Measurements from ENCODE around the gene WWC2.
A peak's percentile ranks its signal among the peaks of the same experiment; 100 is the strongest.

WWC2 gene

DNA sequence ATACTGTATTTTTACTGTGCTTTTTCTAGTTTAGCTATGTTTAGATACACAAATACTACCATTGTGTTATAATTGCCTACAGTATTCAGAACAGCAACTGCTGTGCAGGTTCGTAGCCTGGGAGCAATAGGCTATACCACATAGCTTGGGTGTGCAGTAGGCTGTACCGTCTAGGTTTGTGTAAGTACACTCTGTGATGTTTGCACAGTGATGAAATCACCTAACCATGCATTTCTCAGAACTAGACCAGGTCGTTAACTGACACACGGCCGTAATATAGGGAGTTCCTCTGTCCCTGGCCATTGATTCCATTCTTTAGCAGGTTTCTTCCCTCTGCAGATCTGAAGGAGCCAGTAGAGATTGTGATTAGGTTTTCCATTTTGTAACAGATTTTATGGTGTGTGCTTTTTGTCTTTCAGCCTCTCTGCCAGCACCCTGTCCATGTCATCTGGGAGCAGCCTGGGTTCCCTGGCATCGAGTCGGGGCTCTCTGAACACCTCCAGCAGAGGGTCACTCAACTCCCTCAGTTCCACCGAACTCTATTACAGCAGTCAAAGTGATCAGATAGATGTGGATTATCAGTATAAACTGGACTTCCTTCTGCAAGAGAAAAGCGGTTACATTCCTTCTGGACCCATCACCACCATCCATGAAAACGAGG is 161.6 kb downstream of the WWC2 start:
- H3K4me3 ChIP-seq (replicated peaks; ENCODE audit: low read depth, low read length) = no peak overlapping the region
- TF ChIP-seq, protein P1, sequence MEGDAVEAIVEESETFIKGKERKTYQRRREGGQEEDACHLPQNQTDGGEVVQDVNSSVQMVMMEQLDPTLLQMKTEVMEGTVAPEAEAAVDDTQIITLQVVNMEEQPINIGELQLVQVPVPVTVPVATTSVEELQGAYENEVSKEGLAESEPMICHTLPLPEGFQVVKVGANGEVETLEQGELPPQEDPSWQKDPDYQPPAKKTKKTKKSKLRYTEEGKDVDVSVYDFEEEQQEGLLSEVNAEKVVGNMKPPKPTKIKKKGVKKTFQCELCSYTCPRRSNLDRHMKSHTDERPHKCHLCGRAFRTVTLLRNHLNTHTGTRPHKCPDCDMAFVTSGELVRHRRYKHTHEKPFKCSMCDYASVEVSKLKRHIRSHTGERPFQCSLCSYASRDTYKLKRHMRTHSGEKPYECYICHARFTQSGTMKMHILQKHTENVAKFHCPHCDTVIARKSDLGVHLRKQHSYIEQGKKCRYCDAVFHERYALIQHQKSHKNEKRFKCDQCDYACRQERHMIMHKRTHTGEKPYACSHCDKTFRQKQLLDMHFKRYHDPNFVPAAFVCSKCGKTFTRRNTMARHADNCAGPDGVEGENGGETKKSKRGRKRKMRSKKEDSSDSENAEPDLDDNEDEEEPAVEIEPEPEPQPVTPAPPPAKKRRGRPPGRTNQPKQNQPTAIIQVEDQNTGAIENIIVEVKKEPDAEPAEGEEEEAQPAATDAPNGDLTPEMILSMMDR (IDR thresholded peaks at IDR 0.05; ENCODE audit: low read depth, low read length, missing control alignments) = no peak
- DNase-seq (ENCODE audit: extremely low read depth, low read depth) = no peak

DNA sequence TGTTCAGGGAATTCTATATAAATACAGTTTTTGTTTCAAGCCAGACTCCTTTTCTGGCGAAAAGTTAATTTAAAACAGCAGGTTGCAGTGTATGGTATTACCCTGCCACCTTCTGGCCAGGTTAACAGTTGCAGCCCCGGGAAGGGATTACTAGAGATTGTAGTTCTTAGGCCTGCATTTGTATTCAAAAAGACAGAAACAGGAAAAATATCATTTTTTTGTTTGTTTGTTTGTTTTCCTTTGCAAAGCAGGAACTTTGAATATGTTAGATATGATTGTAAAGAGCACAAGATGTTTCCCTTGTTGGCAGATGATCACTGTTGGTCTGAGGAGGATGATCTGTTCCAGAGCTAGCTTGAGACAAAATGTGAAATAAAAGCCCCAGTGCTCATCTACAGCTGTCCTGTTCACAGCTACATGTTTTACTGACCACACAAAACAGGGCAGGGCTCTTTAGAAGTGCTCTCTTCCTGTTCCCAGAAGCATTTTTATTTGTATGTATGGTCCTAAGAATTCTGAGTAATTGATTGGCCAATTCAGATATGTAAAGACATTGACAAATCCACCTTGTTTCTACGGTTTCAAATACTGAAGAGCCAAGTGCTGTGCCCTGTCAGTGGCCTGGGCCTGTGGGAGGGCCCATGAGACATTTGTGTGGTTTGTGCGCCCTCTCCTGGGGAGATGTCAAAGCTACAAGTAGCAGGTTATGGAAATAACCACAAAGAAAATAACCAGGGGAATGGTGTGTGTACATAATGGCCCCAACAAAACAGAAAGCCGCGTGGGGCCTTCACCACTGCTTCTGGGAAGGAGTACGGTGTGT is 163.1 kb downstream of the WWC2 start:
- TF ChIP-seq, protein P1 (IDR thresholded peaks at IDR 0.05; ENCODE audit: low read depth, low read length, missing control alignments) = peak; percentile 82
- no peak overlapping the region for H3K4me3 ChIP-seq (replicated peaks; ENCODE audit: low read depth, low read length)
- DNase-seq (ENCODE audit: extremely low read depth, low read depth) = peak; percentile 63

DNA sequence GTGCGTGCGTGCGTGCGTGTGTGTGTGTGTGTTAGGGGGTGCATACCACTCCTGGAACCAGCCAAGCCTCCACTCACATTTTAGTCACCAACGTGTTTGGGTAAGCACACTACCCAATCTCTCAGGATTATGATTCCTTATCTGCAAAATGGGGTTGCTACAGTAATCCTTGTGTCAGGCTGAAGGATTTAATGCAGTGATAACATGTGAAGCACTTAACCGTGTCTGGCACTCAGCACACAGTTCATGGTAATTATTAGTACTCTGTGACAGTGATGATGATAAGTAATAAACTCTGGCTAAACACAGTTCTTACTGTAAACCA is 163.7 kb downstream of the WWC2 start:
- H3K4me3 ChIP-seq (replicated peaks; ENCODE audit: low read depth, low read length) = no peak overlapping the region
- DNase-seq (ENCODE audit: extremely low read depth, low read depth) = no peak
- TF ChIP-seq, protein P1 (IDR thresholded peaks at IDR 0.05; ENCODE audit: low read depth, low read length, missing control alignments) = no peak

DNA sequence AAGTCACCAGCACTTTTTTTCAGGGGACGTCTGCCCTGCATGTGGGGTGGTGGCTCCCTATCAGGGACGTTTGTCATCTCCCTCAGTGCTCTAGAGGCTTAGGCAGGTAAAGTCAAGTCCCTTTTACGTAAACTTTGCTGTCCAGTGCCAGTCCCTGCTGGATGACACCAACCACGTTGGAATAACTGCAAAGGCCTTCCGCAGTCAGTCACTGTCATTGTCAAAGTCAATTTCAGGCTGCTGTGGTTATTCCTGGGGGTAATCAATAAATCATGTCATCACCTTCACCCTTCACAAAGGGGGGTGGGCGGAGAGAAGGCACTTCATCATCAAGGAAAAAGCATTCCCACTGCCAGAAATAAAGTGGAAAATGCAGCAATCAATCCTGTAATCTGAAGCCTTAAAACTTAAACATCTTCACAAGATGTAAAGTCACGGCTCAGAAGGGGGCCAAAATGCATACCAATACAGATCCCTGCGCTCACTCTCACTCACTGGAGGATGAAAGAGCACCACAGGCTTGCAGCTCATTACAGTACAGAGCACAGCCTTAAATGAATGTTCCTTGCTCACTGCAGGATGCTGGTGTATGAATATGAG is 164.8 kb downstream of the WWC2 start:
- H3K4me3 ChIP-seq (replicated peaks; ENCODE audit: low read depth, low read length) = no peak overlapping the region
- DNase-seq (ENCODE audit: extremely low read depth, low read depth) = no peak
- TF ChIP-seq, protein P1 (IDR thresholded peaks at IDR 0.05; ENCODE audit: low read depth, low read length, missing control alignments) = no peak

DNA sequence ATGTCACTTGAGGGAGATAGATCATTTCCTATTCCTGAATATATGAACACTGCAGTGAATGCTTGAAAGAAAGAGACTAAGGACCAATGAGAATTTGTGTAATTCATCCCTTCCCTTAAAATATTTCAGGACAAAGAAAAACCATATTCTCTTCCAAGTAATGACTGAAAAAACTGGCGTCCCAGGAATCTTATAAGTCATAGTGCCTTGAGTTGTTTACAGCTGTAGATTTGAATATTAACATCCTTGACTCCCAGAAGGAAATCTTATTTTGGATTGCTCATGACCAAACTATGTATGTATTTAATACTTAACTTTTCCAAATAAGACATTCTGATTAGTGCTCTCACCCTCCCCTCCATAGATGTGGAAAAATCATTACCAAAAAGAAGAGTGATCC is 165.6 kb downstream of the WWC2 start:
- DNase-seq (ENCODE audit: extremely low read depth, low read depth) = no peak
- no peak overlapping the region for H3K4me3 ChIP-seq (replicated peaks; ENCODE audit: low read depth, low read length)
- TF ChIP-seq, protein P1 (IDR thresholded peaks at IDR 0.05; ENCODE audit: low read depth, low read length, missing control alignments) = no peak

DNA sequence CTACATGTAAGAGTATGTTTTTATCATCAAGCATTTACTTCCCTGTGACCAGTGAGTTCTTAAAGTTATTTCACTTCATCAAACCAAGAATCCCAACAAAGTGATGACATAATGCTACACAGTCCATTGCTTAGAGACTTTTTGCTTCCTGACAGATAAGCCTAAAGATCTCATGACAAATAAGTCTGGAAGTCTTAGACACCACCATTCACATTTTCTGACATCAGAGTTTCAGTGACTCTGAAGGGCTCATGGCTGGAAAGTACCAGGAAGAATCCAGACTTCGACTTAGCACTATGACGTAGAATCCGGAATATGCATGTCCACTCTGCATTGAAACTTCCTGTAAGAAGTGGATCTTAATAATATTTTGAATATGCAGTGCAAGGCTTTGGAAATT is 167.3 kb downstream of the WWC2 start:
- TF ChIP-seq, protein P1 (IDR thresholded peaks at IDR 0.05; ENCODE audit: low read depth, low read length, missing control alignments) = no peak
- DNase-seq (ENCODE audit: extremely low read depth, low read depth) = no peak

More for the DNA sequence above, 167.3 kb downstream of the WWC2 start:
- no peak overlapping the region for H3K4me3 ChIP-seq (replicated peaks; ENCODE audit: low read depth, low read length)

Measured in HFF-Myc (cell line).